CD4-positive, alpha-beta T cell (primary cell): Measurements from ENCODE around the gene GDPD1. TPM values are rescaled to one million over a fixed set of nuclear protein-coding genes. Genes with fewer than 3 reads are reported as not detected.
"Not testable (repeated sequence)": the region's sequence is repeated elsewhere in the genome, so short reads cannot be mapped to it uniquely, and the experiment has no call there.

ENCODE experiments used
- ATAC-seq: fragments of 200-7000 bp; cut with Tn5 transposase; one replicate; pipeline ENCODE4 v1.10.0; 2022; ENCODE audit warnings: mild to moderate bottlenecking; ENCODE audit not compliant: poor library complexity
- CTCF ChIA-PET: fragments of 350-600 bp; sonication (Branson Sonifier 250); formaldehyde crosslinking; loops from one replicate; lab custom pipeline; 2021; ENCODE audit warnings: antibody characterized with exemption, inconsistent platforms; lab: Charles Lee
- POLR2A ChIA-PET: fragments of 350-600 bp; sonication (Branson Sonifier 250); formaldehyde crosslinking; loops from one replicate; lab custom pipeline; 2021; ENCODE audit warnings: antibody characterized with exemption, inconsistent platforms; lab: Charles Lee
- DNase-seq, 14 experiments: peaks; one replicate each; pipeline ENCODE4 v3.0.0-alpha.2; 2013 to 2020; ENCODE audit warnings: mixed read lengths in 2 of 14
- H3K27ac ChIP-seq, 2 donors: one replicate each; pipeline versions ENCODE4 v1.5.1 to v1.7.0; 2013; ENCODE audit warnings: low read length in 2 of 2, low read depth in 1 of 2, mild to moderate bottlenecking in 1 of 2
- H3K27me3 ChIP-seq, 2 experiments: 1 replicate in 1 of 2; 2 replicates in 1 of 2; pipeline versions ENCODE4 v1.6.1 to v1.7.0; 2013; ENCODE audit warnings: low read length in 2 of 2, control low read depth in 1 of 2, mild to moderate bottlenecking in 1 of 2, moderate library complexity in 1 of 2; ENCODE audit not compliant: insufficient read depth in 2 of 2, control insufficient read depth in 1 of 2
- H3K36me3 ChIP-seq: one replicate; pipeline ENCODE4 v1.6.1; 2013; ENCODE audit warnings: low read length, control low read depth; ENCODE audit not compliant: insufficient read depth
- H3K4me1 ChIP-seq: one replicate; pipeline ENCODE4 v1.6.1; 2013; ENCODE audit warnings: low read length, control low read depth; ENCODE audit not compliant: insufficient read depth
- H3K4me3 ChIP-seq: one replicate; pipeline ENCODE4 v1.5.1; 2013; ENCODE audit warnings: mild to moderate bottlenecking, low read length, moderate library complexity
- H3K9me3 ChIP-seq, 2 experiments: 1 replicate in 1 of 2; 2 replicates in 1 of 2; pipeline versions ENCODE4 v1.6.1 to v1.7.0; 2013; ENCODE audit warnings: low read length in 2 of 2, mild to moderate bottlenecking in 2 of 2, control low read depth in 1 of 2, moderate library complexity in 1 of 2; ENCODE audit not compliant: control insufficient read depth in 1 of 2, insufficient read depth in 1 of 2
- H3K27ac Mint-ChIP-seq: one replicate; pipeline ENCODE4 v1.8.0; 2020; ENCODE audit warnings: mixed read lengths
- H3K27me3 Mint-ChIP-seq: one replicate; pipeline ENCODE4 v1.8.0; 2021; ENCODE audit warnings: mixed read lengths
- H3K36me3 Mint-ChIP-seq: one replicate; pipeline ENCODE4 v1.8.0; 2021; ENCODE audit warnings: low read depth, mixed read lengths
- H3K4me1 Mint-ChIP-seq: one replicate; pipeline ENCODE4 v1.8.0; 2021; ENCODE audit warnings: low read depth, mixed read lengths
- H3K4me3 Mint-ChIP-seq: one replicate; pipeline ENCODE4 v1.8.0; 2020; ENCODE audit warnings: mild to moderate bottlenecking, mixed read lengths
- H3K9me3 Mint-ChIP-seq: one replicate; pipeline ENCODE4 v1.8.0; 2020; ENCODE audit warnings: mixed read lengths
- intact Hi-C, 2 experiments: fragments of 100-400 bp; cut with DNase I in 1 of 2; cut with micrococcal nuclease in 1 of 2; formaldehyde crosslinking; loops; one replicate each; pipeline versions ENCODE4 v1.15.1 to v1.9.0; 2023 to 2025; cut with DNase I, micrococcal nuclease
- total RNA-seq, 174 experiments: library from RNA in 2 of 174; stranded (reverse) in 2 of 174; gene quantifications; one replicate each; pipeline ENCODE4 v1.2.3 and lab custom pipeline; 2021 to 2026
- TF ChIP-seq, protein P1 (sequence below): fragments of 200-600 bp; IDR thresholded peaks from one replicate; pipeline ENCODE4 v1.8.0; 2022; ENCODE audit warnings: antibody characterized with exemption, mild to moderate bottlenecking

The GDPD1 gene
- total RNA-seq, 2 experiments from 2014 or later, result 2.0 to 2.3 TPM

DNA sequence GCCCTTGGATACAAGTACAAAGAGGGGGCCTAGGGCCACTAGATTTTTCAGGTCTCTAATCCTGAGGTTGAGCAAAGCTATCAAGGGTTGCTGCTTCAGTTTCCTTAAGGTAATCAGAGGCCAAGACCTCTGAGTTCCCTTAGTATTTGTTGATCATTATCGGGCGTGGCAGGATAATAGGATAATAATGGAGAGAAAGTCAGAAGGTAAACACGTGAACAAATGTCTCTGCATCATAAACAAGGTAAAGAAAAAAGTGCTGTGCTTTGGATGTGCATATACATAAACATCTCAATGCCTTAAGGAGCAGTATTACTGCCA is 69.6 kb downstream of the GDPD1 start:
- DNase-seq (no peak), ATAC-seq (no peak)
- CTCF ChIA-PET, result no interaction called here
- Mint-ChIP-seq H3K27me3 (no peaks in the 10 kb centered on the region), H3K27ac (no peak overlapping the region), H3K4me3 (no peak overlapping the region), H3K4me1 (no peaks in the 10 kb centered on the region), H3K9me3 (no peaks in the 10 kb centered on the region), H3K36me3 (no peaks in the 10 kb centered on the region)
- H3K36me3 ChIP-seq, result no peaks in the 10 kb centered on the region
- no peak overlapping the region for H3K27ac ChIP-seq
- no peaks in the 10 kb centered on the region for H3K9me3 ChIP-seq
- POLR2A ChIA-PET, result no interaction called here
- intact Hi-C loops, result no loop called here
- H3K4me1 ChIP-seq, result no peaks in the 10 kb centered on the region
- TF ChIP-seq, protein P1, sequence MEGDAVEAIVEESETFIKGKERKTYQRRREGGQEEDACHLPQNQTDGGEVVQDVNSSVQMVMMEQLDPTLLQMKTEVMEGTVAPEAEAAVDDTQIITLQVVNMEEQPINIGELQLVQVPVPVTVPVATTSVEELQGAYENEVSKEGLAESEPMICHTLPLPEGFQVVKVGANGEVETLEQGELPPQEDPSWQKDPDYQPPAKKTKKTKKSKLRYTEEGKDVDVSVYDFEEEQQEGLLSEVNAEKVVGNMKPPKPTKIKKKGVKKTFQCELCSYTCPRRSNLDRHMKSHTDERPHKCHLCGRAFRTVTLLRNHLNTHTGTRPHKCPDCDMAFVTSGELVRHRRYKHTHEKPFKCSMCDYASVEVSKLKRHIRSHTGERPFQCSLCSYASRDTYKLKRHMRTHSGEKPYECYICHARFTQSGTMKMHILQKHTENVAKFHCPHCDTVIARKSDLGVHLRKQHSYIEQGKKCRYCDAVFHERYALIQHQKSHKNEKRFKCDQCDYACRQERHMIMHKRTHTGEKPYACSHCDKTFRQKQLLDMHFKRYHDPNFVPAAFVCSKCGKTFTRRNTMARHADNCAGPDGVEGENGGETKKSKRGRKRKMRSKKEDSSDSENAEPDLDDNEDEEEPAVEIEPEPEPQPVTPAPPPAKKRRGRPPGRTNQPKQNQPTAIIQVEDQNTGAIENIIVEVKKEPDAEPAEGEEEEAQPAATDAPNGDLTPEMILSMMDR, result no peak
- H3K4me3 ChIP-seq, result no peak overlapping the region
- H3K27me3 ChIP-seq, result no peaks in the 10 kb centered on the region

DNA sequence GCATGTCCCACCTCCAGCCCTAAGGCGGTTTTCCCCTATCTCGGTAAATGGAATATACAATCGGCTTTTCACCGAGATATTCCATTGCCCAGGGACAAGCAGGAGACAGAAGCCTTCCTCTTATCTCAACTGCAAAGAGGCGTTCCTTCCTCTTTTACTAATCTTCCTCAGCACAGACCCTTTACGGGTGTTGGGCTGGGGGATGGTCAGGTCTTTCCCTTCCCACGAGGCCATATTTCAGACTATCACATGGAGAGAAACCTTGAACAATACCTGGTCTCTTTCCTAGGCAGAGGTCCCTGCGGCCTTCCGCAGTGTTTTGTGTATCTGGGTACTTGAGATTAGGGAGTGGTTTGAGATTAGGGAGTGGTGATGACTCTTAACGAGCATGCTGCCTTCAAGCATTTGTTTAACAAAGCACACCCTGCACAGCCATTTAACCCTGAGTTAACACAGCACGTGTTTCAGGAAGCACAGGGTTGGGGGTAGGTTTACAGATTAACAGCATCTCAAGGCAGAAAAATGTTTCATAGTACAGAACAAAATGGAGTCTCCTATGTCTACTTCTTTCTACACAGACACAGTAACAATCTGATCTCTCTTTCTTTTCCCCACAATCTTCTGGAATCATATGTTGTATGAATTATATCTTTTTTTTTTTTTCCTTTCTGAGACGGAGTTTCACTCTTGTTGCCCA is 70.1 kb downstream of the GDPD1 start:
- H3K27ac ChIP-seq, H3K4me3 Mint-ChIP-seq, H3K27me3 Mint-ChIP-seq, H3K36me3 ChIP-seq, H3K4me1 Mint-ChIP-seq, H3K4me3 ChIP-seq, H3K4me1 ChIP-seq, H3K9me3 ChIP-seq, H3K27ac Mint-ChIP-seq, H3K27me3 ChIP-seq, CTCF ChIA-PET, POLR2A ChIA-PET, ATAC-seq, intact Hi-C loops, DNase-seq, H3K9me3 Mint-ChIP-seq, H3K36me3 Mint-ChIP-seq: not testable (repeated sequence)

DNA sequence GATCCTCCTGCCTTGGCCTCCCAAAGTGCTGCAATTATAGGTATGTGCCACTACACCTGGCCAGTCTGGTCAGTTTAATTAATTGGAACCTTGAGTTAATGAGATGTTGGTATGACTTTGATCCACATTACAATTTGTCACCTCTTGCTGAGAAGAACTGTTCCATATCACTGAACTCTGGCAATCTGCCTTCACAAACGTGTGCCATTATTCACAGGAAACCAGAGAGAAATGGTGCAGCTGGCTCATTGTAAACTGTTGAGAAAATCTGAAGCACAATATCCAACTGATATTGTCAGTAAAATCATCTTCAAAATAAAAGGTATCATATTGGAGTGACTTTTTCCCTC is 71.8 kb downstream of the GDPD1 start:
- TF ChIP-seq, protein P1, result no peak
- Histone ChIP-seq H3K27ac (no peak overlapping the region), H3K4me3 (no peak overlapping the region), H3K4me1 (no peaks in the 10 kb centered on the region), H3K27me3 (no peaks in the 10 kb centered on the region), H3K36me3 (no peaks in the 10 kb centered on the region), H3K9me3 (no peaks in the 10 kb centered on the region)
- intact Hi-C loops, result no loop called here
- Mint-ChIP-seq H3K4me3 (no peak overlapping the region), H3K36me3 (no peaks in the 10 kb centered on the region), H3K27me3 (peaks cover 2% of the 10 kb centered on the region), H3K9me3 (no peaks in the 10 kb centered on the region), H3K27ac (no peak overlapping the region), H3K4me1 (no peaks in the 10 kb centered on the region)
- DNase-seq, result no peak
- CTCF ChIA-PET, result interaction anchor here (0.7 kb wide), 1 partner anchor 1129 kb away, joined by 3 read pairs; no protein-coding TSS in a partner anchor
- no peak for ATAC-seq
- POLR2A ChIA-PET, result no interaction called here

DNA sequence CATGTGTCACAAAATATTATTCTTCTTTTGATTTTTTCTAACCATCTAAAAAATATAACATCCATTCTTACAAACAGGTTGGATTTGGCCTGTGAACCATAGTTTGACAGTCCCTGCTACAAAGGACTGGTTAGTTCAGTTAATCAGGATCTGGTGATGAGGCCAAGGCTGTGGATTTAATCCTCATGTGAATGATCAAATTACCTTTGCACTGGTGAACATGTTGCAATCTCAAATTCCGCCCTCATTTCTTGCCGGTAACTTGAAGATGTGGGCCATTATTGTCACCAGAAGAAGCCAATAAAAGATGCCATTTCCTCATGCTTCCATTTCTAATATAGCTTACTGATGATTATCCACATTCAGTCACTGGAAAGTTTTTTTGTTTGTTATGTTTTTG is 75.9 kb downstream of the GDPD1 start:
- Mint-ChIP-seq H3K9me3 (no peaks in the 10 kb centered on the region), H3K4me1 (no peaks in the 10 kb centered on the region), H3K27me3 (peaks cover 4% of the 10 kb centered on the region), H3K27ac (no peak overlapping the region), H3K4me3 (no peak overlapping the region), H3K36me3 (no peaks in the 10 kb centered on the region)
- no peak for DNase-seq
- TF ChIP-seq, protein P1, result no peak
- Histone ChIP-seq H3K4me1 (no peaks in the 10 kb centered on the region), H3K27ac (no peak overlapping the region), H3K4me3 (no peak overlapping the region), H3K27me3 (no peaks in the 10 kb centered on the region), H3K36me3 (no peaks in the 10 kb centered on the region), H3K9me3 (no peaks in the 10 kb centered on the region)
- POLR2A ChIA-PET, result no interaction called here
- no peak for ATAC-seq
- intact Hi-C loops, result no loop called here
- CTCF ChIA-PET, result no interaction called here
